NCI-H2107 (cell line): ENCODE measurements around the gene MAD2L1BP.
A peak's percentile ranks its signal among the peaks of the same experiment; 100 is the strongest.
"Not testable (repeated sequence)": the region's sequence is repeated elsewhere in the genome, so short reads cannot be mapped to it uniquely, and the experiment has no call there.

Source experiments
- DNase-seq: peaks from one replicate; lab custom pipeline; 2025; lab: John Stamatoyannopoulos, UW

The MAD2L1BP gene

GRCh38 chr6:43627008-43627825 lies 8.4 kb upstream of the MAD2L1BP start:
- DNase-seq = peak; percentile 10

- no peak for DNase-seq
These were observed 7.1 kb upstream of the MAD2L1BP start for GRCh38 chr6:43628393-43629103.

GRCh38 chr6:43629104-43629504 lies 6.5 kb upstream of the MAD2L1BP start, which contains the start of gene GTPBP2:
Gene GTPBP2 (minus strand): TSS chr6:43629264. CDS start chr6:43629162, 102 bp downstream.
- peak; percentile 77 for DNase-seq

GRCh38 chr6:43629505-43630300 lies 5.9 kb upstream of the MAD2L1BP start:
- peak; percentile 69 for DNase-seq

GRCh38 chr6:43630980-43631619 lies 4.5 kb upstream of the MAD2L1BP start:
- no peak for DNase-seq

- DNase-seq = not testable (repeated sequence)
These were observed 2.6 kb upstream of the MAD2L1BP start for GRCh38 chr6:43633002-43633401.

- no peak for DNase-seq
These were observed 837 bp upstream of the MAD2L1BP start for GRCh38 chr6:43634702-43635303.

GRCh38 chr6:43636308-43636659 lies 644 bp downstream of the MAD2L1BP start:
- no peak for DNase-seq

GRCh38 chr6:43639984-43640800 lies 4.6 kb downstream of the MAD2L1BP start:
- DNase-seq = no peak

GRCh38 chr6:43644940-43645612 lies 9.4 kb downstream of the MAD2L1BP start, which contains the start of gene RSPH9:
Gene RSPH9 (plus strand): TSS chr6:43645036. CDS start chr6:43645099, 63 bp downstream.
- no peak for DNase-seq

GRCh38 chr6:43645613-43645964 lies 9.9 kb downstream of the MAD2L1BP start:
- no peak for DNase-seq

GRCh38 chr6:43647613-43648012 lies 12.0 kb downstream of the MAD2L1BP start:
- no peak for DNase-seq

GRCh38 chr6:43648248-43648647 lies 12.6 kb downstream of the MAD2L1BP start:
- no peak for DNase-seq

GRCh38 chr6:43652822-43653221 lies 17.2 kb downstream of the MAD2L1BP start:
- not testable (repeated sequence) for DNase-seq

- DNase-seq = no peak
These were observed 21.7 kb downstream of the MAD2L1BP start for GRCh38 chr6:43657221-43657802.

GRCh38 chr6:43658161-43658560 lies 22.5 kb downstream of the MAD2L1BP start:
- no peak for DNase-seq

GRCh38 chr6:43662948-43663347 lies 27.3 kb downstream of the MAD2L1BP start:
- DNase-seq = not testable (repeated sequence)

GRCh38 chr6:43665376-43665775 lies 29.7 kb downstream of the MAD2L1BP start:
- no peak for DNase-seq

- DNase-seq = no peak
These were observed 30.7 kb downstream of the MAD2L1BP start for GRCh38 chr6:43666196-43666920.
